Liver (tissue), 9 donors: ENCODE results near the gene C9orf85. TPM values are rescaled to one million over a fixed set of nuclear protein-coding genes. Genes with fewer than 3 reads are reported as not detected.

Experiments used
- DNase-seq: peaks from one replicate; pipeline ENCODE4 v3.0.0-alpha.2; 2017; ENCODE audit warnings: low spot score
- H3K27ac ChIP-seq, 2 donors: one replicate each; pipeline ENCODE4 v1.7.0; 2013; ENCODE audit warnings: inconsistent platforms in 2 of 2, low read length in 2 of 2, control low read depth in 1 of 2, low read depth in 1 of 2, mild to moderate bottlenecking in 1 of 2
- H3K27me3 ChIP-seq, 4 donors: one replicate each; pipeline versions ENCODE4 v1.6.1 to v1.7.0; 2013; ENCODE audit warnings: low read length in 3 of 4, inconsistent platforms in 1 of 4, mild to moderate bottlenecking in 1 of 4, moderate library complexity in 1 of 4; ENCODE audit not compliant: control insufficient read depth in 4 of 4, insufficient read depth in 4 of 4
- H3K36me3 ChIP-seq, 4 donors: one replicate each; pipeline versions ENCODE4 v1.6.1 to v1.7.0; 2013; ENCODE audit warnings: low read length in 3 of 4, mild to moderate bottlenecking in 3 of 4, low read depth in 1 of 4, moderate library complexity in 1 of 4; ENCODE audit not compliant: control insufficient read depth in 4 of 4, insufficient read depth in 3 of 4
- H3K4me1 ChIP-seq, 4 donors: one replicate each; pipeline versions ENCODE4 v1.6.1 to v1.7.0; 2013; ENCODE audit warnings: low read length in 3 of 4, mild to moderate bottlenecking in 3 of 4, moderate library complexity in 1 of 4; ENCODE audit not compliant: control insufficient read depth in 4 of 4, insufficient read depth in 4 of 4
- H3K4me3 ChIP-seq, 3 donors: one replicate each; pipeline versions ENCODE4 v1.6.1 to v1.7.0; 2013; ENCODE audit warnings: low read length in 3 of 3, control low read depth in 1 of 3, low read depth in 1 of 3, mild to moderate bottlenecking in 1 of 3
- H3K9ac ChIP-seq, 2 donors: one replicate each; pipeline ENCODE4 v1.7.0; 2013; ENCODE audit warnings: low read length in 2 of 2, mild to moderate bottlenecking in 2 of 2, moderate library complexity in 2 of 2, control low read depth in 1 of 2, low read depth in 1 of 2
- H3K9me3 ChIP-seq, 4 donors: one replicate each; pipeline versions ENCODE4 v1.6.1 to v1.7.0; 2013; ENCODE audit warnings: low read length in 3 of 4; ENCODE audit not compliant: control insufficient read depth in 4 of 4
- ATF3 ChIP-seq: IDR thresholded peaks from 2 replicates; pipeline ENCODE4 v1.6.1; 2016; ENCODE audit warnings: antibody characterized with exemption
- CTCF ChIP-seq: fragments of 150-350 bp; IDR thresholded peaks from 2 replicates; pipeline ENCODE4 v1.5.1; 2017; ENCODE audit warnings: improper control_type of control experiment, low read depth, low read length; ENCODE audit not compliant: missing input control
- EGR1 ChIP-seq, 2 donors: IDR thresholded peaks; 2 replicates each; pipeline ENCODE4 v1.6.1; 2016 to 2018; ENCODE audit warnings: antibody characterized with exemption in 2 of 2, low read depth in 2 of 2
- FOXA1 ChIP-seq: IDR thresholded peaks from 2 replicates; pipeline ENCODE4 v1.6.1; 2016; ENCODE audit warnings: antibody characterized with exemption
- GABPA ChIP-seq, 2 donors: IDR thresholded peaks in 1 of 2; conservative IDR thresholded peaks in 1 of 2; 2 replicates each; pipeline ENCODE4 v1.6.1; 2016; ENCODE audit warnings: antibody characterized with exemption in 2 of 2, mild to moderate bottlenecking in 1 of 2, moderate library complexity in 1 of 2
- HNF4A ChIP-seq, 2 donors: conservative IDR thresholded peaks; 2 replicates each; pipeline ENCODE4 v1.6.1; 2016; ENCODE audit warnings: antibody characterized with exemption in 2 of 2, mild to moderate bottlenecking in 2 of 2
- JUND ChIP-seq, 2 donors: IDR thresholded peaks; 2 replicates each; pipeline ENCODE4 v1.6.1; 2016; ENCODE audit warnings: antibody characterized with exemption in 2 of 2
- MAX ChIP-seq: IDR thresholded peaks from 2 replicates; pipeline ENCODE4 v1.6.1; 2016; ENCODE audit warnings: antibody characterized with exemption
- NR2F2 ChIP-seq: IDR thresholded peaks from 2 replicates; pipeline ENCODE4 v1.6.1; 2016; ENCODE audit warnings: antibody characterized with exemption
- RAD21 ChIP-seq, 2 donors: IDR thresholded peaks; 2 replicates each; pipeline ENCODE4 v1.6.1; 2016; ENCODE audit warnings: antibody characterized with exemption in 2 of 2, mild to moderate bottlenecking in 2 of 2
- REST ChIP-seq: IDR thresholded peaks from 2 replicates; pipeline ENCODE4 v1.6.1; 2016; ENCODE audit warnings: antibody characterized with exemption, mild to moderate bottlenecking
- SP1 ChIP-seq: IDR thresholded peaks from 2 replicates; pipeline ENCODE4 v1.6.1; 2018; ENCODE audit warnings: antibody characterized with exemption, mild to moderate bottlenecking
- TAF1 ChIP-seq: conservative IDR thresholded peaks from 2 replicates; pipeline ENCODE4 v1.6.1; 2016; ENCODE audit warnings: antibody characterized with exemption, mild to moderate bottlenecking
- YY1 ChIP-seq: IDR thresholded peaks from 2 replicates; pipeline ENCODE4 v1.6.1; 2016; ENCODE audit warnings: antibody characterized with exemption, mild to moderate bottlenecking
- ZBTB33 ChIP-seq: IDR thresholded peaks from 2 replicates; pipeline ENCODE4 v1.6.1; 2016; ENCODE audit warnings: antibody characterized with exemption
- WGBS: extraction: QIAGEN DNeasy Blood & Tissue Kit; methylation state at CpG from one replicate; pipeline ENCODE4 v1.1.7; 2013; 5-methylcytosine and 5-hydroxymethylcytosine counted together
- polyA plus RNA-seq, 2 donors: library from polyadenylated mRNA; stranded (reverse) in 1 of 2; unstranded in 1 of 2; fragments of 200-250 nt in 1 of 2; fragments of >200 nt in 1 of 2; fragmentation: Nextera tagmentation in 1 of 2; extraction: Ambion mirVana in 1 of 2; gene quantifications; one replicate each; pipeline versions ENCODE4 v1.2.1 to v1.2.3, GENCODE V29; 2013 to 2015
- total RNA-seq, 2 donors: library from RNA; depleted of rRNA; stranded (reverse); fragments of >200 nt; gene quantifications; one replicate each; pipeline ENCODE4 v1.2.3, GENCODE V29; 2014
- donor health status: healthy.
- donor health status: healthy.
- donor health status: healthy.
- donor health status: healthy.
- donor health status: healthy.

The C9orf85 gene
- total and polyA plus RNA-seq, 4 donors: 3.6 to 6.6 (median 3.9) TPM

GRCh38 chr9:71981944-71982343 lies 70.5 kb downstream of the C9orf85 start:
- no peaks in the 10 kb centered on the region for H3K36me3 ChIP-seq
- DNase-seq: no peak
- H3K9me3 ChIP-seq: no peaks in the 10 kb centered on the region
- no peak overlapping the region for H3K4me3 ChIP-seq
- WGBS: 92% methylated on average over 2 of the region's 2 CpGs
- no peak overlapping the region for H3K9ac ChIP-seq
- no peaks in the 10 kb centered on the region for H3K4me1 ChIP-seq
- H3K27me3 ChIP-seq: no peaks in the 10 kb centered on the region
- no peak for TF ChIP-seq GABPA (IDR thresholded peaks at IDR 0.05 in 1 of 2, conservative IDR thresholded peaks at IDR 0.05 in 1 of 2)
- no peak for TF ChIP-seq YY1
- TF ChIP-seq REST: no peak
- no peak for TF ChIP-seq NR2F2
- TF ChIP-seq ZBTB33: no peak
- no peak for TF ChIP-seq JUND (IDR thresholded peaks at IDR 0.05)
- no peak for TF ChIP-seq CTCF
- no peak for TF ChIP-seq RAD21 (IDR thresholded peaks at IDR 0.05)
- no peak for TF ChIP-seq ATF3
- no peak for TF ChIP-seq SP1
- TF ChIP-seq HNF4A (conservative IDR thresholded peaks at IDR 0.05): no peak
- no peak for TF ChIP-seq MAX
- no peak overlapping the region for H3K27ac ChIP-seq

- no peak overlapping the region for H3K27ac ChIP-seq
- H3K36me3 ChIP-seq: no peaks in the 10 kb centered on the region
- no peak for DNase-seq
- H3K27me3 ChIP-seq: no peaks in the 10 kb centered on the region
- no peak for TF ChIP-seq ZBTB33
- TF ChIP-seq GABPA (IDR thresholded peaks at IDR 0.05 in 1 of 2, conservative IDR thresholded peaks at IDR 0.05 in 1 of 2): no peak
- TF ChIP-seq EGR1 (IDR thresholded peaks at IDR 0.05; ENCODE audit: low read depth in 2 of 2): no peak
- TF ChIP-seq REST: no peak
- TF ChIP-seq TAF1: no peak
- no peak for TF ChIP-seq FOXA1
- H3K9ac ChIP-seq: no peak overlapping the region
- no peaks in the 10 kb centered on the region for H3K9me3 ChIP-seq
- H3K4me3 ChIP-seq: no peak overlapping the region
- WGBS: 84% methylated on average over 2 of the region's 2 CpGs
- no peaks in the 10 kb centered on the region for H3K4me1 ChIP-seq
These were observed 73.0 kb downstream of the C9orf85 start for GRCh38 chr9:71984403-71984802.
